Osteoblast (primary cell): ENCODE measurements around the gene BCAS4. TPM values are rescaled to one million over a fixed set of nuclear protein-coding genes. Genes with fewer than 3 reads are reported as not detected.

Source experiments
- DNase-seq: peaks from one replicate; pipeline ENCODE4 v3.0.0; 2011; ENCODE audit warnings: low spot score, mixed read lengths; ENCODE audit not compliant: insufficient read length; ENCODE audit errors: missing footprints
- H2AFZ ChIP-seq: 2 replicates; pipeline ENCODE4 v1.6.0; 2011; ENCODE audit warnings: mild to moderate bottlenecking, low read length
- H3K27ac ChIP-seq: 2 replicates; pipeline ENCODE4 v1.5.1; 2011; ENCODE audit warnings: mild to moderate bottlenecking, low read depth, low read length, moderate library complexity
- H3K27me3 ChIP-seq: 2 replicates; pipeline ENCODE4 v1.6.0; 2012; ENCODE audit warnings: mild to moderate bottlenecking, control low read depth, inconsistent platforms, low read length, moderate library complexity; ENCODE audit not compliant: insufficient read depth
- H3K36me3 ChIP-seq: 2 replicates; pipeline ENCODE4 v1.5.1; 2011; ENCODE audit warnings: mild to moderate bottlenecking, low read length, control low read depth, moderate library complexity; ENCODE audit not compliant: insufficient read depth
- H3K4me1 ChIP-seq: 2 replicates; pipeline ENCODE4 v1.5.1; 2011; ENCODE audit warnings: mild to moderate bottlenecking, low read length, control low read depth, moderate library complexity; ENCODE audit not compliant: insufficient read depth
- H3K4me2 ChIP-seq: 2 replicates; pipeline ENCODE4 v1.6.0; 2011; ENCODE audit warnings: mild to moderate bottlenecking, low read length; ENCODE audit not compliant: insufficient read depth
- H3K4me3 ChIP-seq: fragments of 200-600 bp; sonication (generic); 3 replicates; pipeline ENCODE4 v1.5.1; 2012; ENCODE audit warnings: mild to moderate bottlenecking, low read length, inconsistent platforms; ENCODE audit not compliant: insufficient read depth
- H3K79me2 ChIP-seq: 2 replicates; pipeline ENCODE4 v1.6.0; 2012; ENCODE audit warnings: mild to moderate bottlenecking, low read length, control low read depth, inconsistent platforms; ENCODE audit not compliant: insufficient read depth
- H3K9me3 ChIP-seq: 2 replicates; pipeline ENCODE4 v1.5.1; 2011; ENCODE audit warnings: low read depth, low read length, control low read depth
- H4K20me1 ChIP-seq: 2 replicates; pipeline ENCODE4 v1.6.0; 2012; ENCODE audit warnings: mild to moderate bottlenecking, low read length, control low read depth; ENCODE audit not compliant: insufficient read depth
- total RNA-seq: library from RNA; depleted of rRNA; stranded (reverse); fragments of >200 nt; gene quantifications from 2 replicates; pipeline ENCODE4 v1.2.3, GENCODE V29; 2012
- TF ChIP-seq, protein P1 (sequence below): IDR thresholded peaks from 2 replicates; pipeline ENCODE4 v1.5.1; 2011; ENCODE audit warnings: mild to moderate bottlenecking, low read depth, low read length, moderate library complexity; ENCODE audit errors: extremely low read depth

The BCAS4 gene
- total RNA-seq, 1 donor = 2.9 TPM

DNA sequence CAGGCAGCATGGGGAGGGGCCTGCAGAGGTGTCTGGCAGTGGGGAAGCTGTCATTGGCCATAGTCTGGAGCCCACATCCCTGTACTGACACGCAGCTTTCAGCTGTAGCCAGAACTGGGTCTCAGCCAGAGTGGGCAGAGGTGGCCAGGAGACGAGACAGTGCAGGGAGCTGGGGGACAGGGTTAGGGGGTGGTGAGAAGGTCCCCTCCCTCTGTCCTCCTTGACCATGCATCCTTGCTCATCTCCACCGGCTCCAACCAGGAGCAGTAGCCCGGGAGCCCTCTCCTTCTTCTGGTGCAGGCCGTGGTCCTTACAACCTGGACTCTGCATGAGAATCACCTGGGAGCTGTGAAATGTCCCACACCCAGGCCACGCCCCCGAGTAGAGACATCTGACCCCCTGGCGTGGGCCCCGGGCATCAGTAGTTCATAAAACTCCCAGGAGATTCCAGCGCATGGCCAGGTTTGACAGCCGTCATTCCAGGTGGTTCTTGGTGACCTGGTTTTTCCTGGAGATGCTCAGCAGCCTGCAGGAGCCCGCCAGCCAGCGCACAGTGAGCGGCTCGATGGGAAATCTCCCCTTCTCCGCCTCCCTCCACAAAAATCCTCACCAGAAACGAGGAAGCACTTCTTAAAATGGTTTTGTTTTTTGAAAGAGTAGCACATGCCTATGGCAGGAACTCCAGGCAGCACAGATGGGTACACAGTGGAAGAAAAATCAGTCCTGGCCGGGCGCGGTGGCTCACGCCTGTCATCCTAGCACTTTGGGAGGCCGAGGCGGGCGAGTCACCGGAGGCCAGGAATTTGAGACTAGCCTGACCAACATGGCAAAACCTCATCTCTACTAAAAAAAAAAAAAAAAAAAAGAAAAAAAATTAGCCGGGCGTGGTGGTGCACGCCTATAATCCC, 80.2 kb downstream of the BCAS4 start:
- no peaks in the 10 kb centered on the region for H3K9me3 ChIP-seq
- TF ChIP-seq, protein P1, sequence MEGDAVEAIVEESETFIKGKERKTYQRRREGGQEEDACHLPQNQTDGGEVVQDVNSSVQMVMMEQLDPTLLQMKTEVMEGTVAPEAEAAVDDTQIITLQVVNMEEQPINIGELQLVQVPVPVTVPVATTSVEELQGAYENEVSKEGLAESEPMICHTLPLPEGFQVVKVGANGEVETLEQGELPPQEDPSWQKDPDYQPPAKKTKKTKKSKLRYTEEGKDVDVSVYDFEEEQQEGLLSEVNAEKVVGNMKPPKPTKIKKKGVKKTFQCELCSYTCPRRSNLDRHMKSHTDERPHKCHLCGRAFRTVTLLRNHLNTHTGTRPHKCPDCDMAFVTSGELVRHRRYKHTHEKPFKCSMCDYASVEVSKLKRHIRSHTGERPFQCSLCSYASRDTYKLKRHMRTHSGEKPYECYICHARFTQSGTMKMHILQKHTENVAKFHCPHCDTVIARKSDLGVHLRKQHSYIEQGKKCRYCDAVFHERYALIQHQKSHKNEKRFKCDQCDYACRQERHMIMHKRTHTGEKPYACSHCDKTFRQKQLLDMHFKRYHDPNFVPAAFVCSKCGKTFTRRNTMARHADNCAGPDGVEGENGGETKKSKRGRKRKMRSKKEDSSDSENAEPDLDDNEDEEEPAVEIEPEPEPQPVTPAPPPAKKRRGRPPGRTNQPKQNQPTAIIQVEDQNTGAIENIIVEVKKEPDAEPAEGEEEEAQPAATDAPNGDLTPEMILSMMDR = no peak

DNA sequence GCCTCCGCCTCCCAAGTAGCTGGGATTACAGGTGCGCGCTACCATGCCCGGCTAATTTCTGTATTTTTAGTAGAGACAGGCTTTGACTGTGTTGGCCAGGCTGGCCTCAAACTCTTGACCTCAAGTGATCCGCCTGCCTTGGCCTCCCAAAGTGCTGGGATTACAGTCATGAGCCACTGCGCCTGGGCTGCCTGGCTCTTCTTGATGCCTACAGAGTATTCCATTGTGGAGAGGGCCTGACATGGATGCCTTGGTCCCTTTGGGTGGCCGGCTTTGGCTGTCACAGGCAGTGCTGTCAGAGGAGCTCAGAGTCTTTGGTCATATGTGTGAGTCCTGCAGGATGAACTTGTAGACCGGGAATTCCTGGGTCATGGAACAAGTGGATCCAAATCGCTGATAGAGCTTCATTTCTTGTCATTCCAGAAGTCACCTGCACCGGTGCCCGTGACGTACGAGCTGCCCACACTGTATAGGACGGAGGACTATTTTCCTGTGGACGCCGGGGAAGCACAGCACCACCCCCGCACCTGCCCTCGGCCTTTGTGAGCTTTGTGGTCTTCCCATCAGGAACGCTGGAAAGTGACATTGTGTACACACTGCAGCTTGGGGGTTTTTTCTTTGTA, 81.3 kb downstream of the BCAS4 start:
- Histone ChIP-seq H2AFZ (no peak overlapping the region), H3K4me3 (no peak overlapping the region), H3K4me1 (no peaks in the 10 kb centered on the region), H3K4me2 (no peak overlapping the region), H3K9me3 (no peaks in the 10 kb centered on the region), H3K27me3 (no peaks in the 10 kb centered on the region), H3K36me3 (no peaks in the 10 kb centered on the region), H4K20me1 (no peaks in the 10 kb centered on the region), H3K27ac (no peak overlapping the region), H3K79me2 (no peaks in the 10 kb centered on the region)
- TF ChIP-seq, protein P1 = no peak
- DNase-seq = peak; percentile 52

More for the DNA sequence above, 80.2 kb downstream of the BCAS4 start:
- Histone ChIP-seq H3K27ac (no peak overlapping the region), H3K4me3 (no peak overlapping the region), H3K79me2 (no peaks in the 10 kb centered on the region), H2AFZ (no peak overlapping the region), H4K20me1 (no peaks in the 10 kb centered on the region), H3K36me3 (no peaks in the 10 kb centered on the region), H3K27me3 (no peaks in the 10 kb centered on the region), H3K4me2 (no peak overlapping the region), H3K4me1 (no peaks in the 10 kb centered on the region)
- DNase-seq = peak; percentile 43

DNA sequence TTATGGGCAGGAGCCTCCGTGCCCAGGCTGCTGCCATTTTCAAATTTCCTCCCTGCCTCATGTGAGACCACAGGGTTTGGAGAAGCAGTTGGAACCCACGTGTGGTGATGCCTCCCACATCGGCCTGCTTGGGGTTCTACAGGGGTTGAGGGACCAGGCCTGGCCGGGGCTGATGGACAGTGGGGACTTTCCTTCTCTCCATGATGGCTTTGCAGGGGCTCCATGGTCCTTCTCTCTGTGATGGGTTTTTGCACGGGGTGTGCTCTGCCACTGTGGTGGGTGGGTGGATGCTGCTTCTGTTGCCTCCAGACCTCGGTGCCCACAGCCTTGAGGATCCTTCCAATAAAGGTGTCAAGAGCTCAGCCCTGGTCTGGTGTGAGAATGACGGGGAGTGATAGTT, 82.0 kb downstream of the BCAS4 start:
- Histone ChIP-seq H3K4me2 (no peak overlapping the region), H3K4me1 (no peaks in the 10 kb centered on the region), H3K36me3 (no peaks in the 10 kb centered on the region), H3K9me3 (no peaks in the 10 kb centered on the region), H3K4me3 (no peak overlapping the region), H3K27me3 (no peaks in the 10 kb centered on the region), H3K27ac (no peak overlapping the region), H3K79me2 (no peaks in the 10 kb centered on the region), H2AFZ (no peak overlapping the region), H4K20me1 (no peaks in the 10 kb centered on the region)
- peak; percentile 26 for DNase-seq
- TF ChIP-seq, protein P1 = no peak

DNA sequence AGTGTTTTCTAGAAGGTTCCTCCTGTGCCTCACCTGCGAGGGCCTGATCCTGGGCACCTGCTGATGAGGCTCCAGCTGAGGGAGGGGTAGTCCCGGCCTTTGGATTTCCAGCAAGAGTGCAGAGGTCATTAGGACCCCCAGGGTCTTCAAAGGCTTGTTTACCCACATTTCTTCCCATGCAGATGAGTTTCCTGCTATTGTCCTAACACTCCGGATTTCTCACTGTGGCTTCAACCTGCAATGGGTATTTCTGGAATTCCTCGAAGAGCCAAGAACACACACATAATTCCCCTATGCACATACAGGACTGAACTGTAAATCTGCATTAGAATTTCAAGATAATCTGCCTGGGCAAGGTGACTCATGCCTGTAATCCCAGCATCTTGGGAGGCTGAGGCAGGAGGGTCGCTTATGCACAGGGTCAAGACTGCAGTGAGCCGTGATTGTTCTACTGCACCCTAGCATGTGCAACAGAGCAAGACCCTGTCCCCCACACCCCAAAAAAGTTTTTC, 82.4 kb downstream of the BCAS4 start:
- no peaks in the 10 kb centered on the region for H3K4me1 ChIP-seq
- DNase-seq = no peak
- H2AFZ ChIP-seq = no peak overlapping the region
- no peaks in the 10 kb centered on the region for H3K27me3 ChIP-seq
- no peaks in the 10 kb centered on the region for H4K20me1 ChIP-seq
- no peaks in the 10 kb centered on the region for H3K36me3 ChIP-seq
- no peaks in the 10 kb centered on the region for H3K9me3 ChIP-seq
- TF ChIP-seq, protein P1 = no peak
- H3K4me2 ChIP-seq = no peak overlapping the region
- no peak overlapping the region for H3K4me3 ChIP-seq
- no peak overlapping the region for H3K27ac ChIP-seq
- no peaks in the 10 kb centered on the region for H3K79me2 ChIP-seq
